SK-N-SH treated with all-trans-retinoic acid at 6 μM for 48 hours (cell line): ENCODE results near the gene OTOA.
"Not testable (repeated sequence)": the region's sequence is repeated elsewhere in the genome, so short reads cannot be mapped to it uniquely, and the experiment has no call there.

Source experiments
- ARNTL ChIP-seq: fragments of 450-650 bp; formaldehyde crosslinking; IDR thresholded peaks from 2 replicates; pipeline ENCODE4 v1.5.0; 2020; ENCODE audit warnings: low read depth, mild to moderate bottlenecking, moderate library complexity, borderline replicate concordance
- CSRNP3 ChIP-seq: fragments of 250-450 bp; sonication (Bioruptor Pico); IDR thresholded peaks from 2 replicates; pipeline ENCODE4 v1.5.1; 2021; ENCODE audit warnings: mild to moderate bottlenecking, moderate library complexity
- GLIS3 ChIP-seq: fragments of 250-450 bp; sonication (Bioruptor Pico); IDR thresholded peaks from 2 replicates; pipeline ENCODE4 v1.5.0; 2020; ENCODE audit warnings: mild to moderate bottlenecking, moderate library complexity
- PATZ1 ChIP-seq: fragments of 250-450 bp; sonication (Bioruptor Pico); IDR thresholded peaks from 2 replicates; pipeline ENCODE4 v1.8.0; 2020; ENCODE audit warnings: mild to moderate bottlenecking, moderate library complexity, borderline replicate concordance
- POU6F1 ChIP-seq: fragments of 250-450 bp; sonication (Bioruptor Pico); IDR thresholded peaks from 2 replicates; pipeline ENCODE4 v1.8.0; 2021; ENCODE audit warnings: low read depth, mild to moderate bottlenecking, moderate library complexity, borderline replicate concordance
- PPARA ChIP-seq: fragments of 250-450 bp; sonication (Bioruptor Pico); IDR thresholded peaks from 2 replicates; pipeline ENCODE4 v1.5.0; 2020; ENCODE audit warnings: mild to moderate bottlenecking, borderline replicate concordance
- RARB ChIP-seq: fragments of 250-450 bp; sonication (Bioruptor Pico); IDR thresholded peaks from 2 replicates; pipeline ENCODE4 v1.8.0; 2021; ENCODE audit warnings: mild to moderate bottlenecking, moderate library complexity
- TCF4 ChIP-seq: fragments of 250-450 bp; sonication (Bioruptor Pico); IDR thresholded peaks from 2 replicates; pipeline ENCODE4 v1.8.0; 2021; ENCODE audit warnings: mild to moderate bottlenecking, moderate library complexity, borderline replicate concordance
- TSHZ2 ChIP-seq: fragments of 250-450 bp; sonication (Bioruptor Pico); IDR thresholded peaks from 2 replicates; pipeline ENCODE4 v1.5.0; 2020; ENCODE audit warnings: mild to moderate bottlenecking, moderate library complexity
- ZC3H10 ChIP-seq: fragments of 250-450 bp; sonication (Bioruptor Pico); IDR thresholded peaks from 2 replicates; pipeline ENCODE4 v1.5.1; 2021; ENCODE audit warnings: mild to moderate bottlenecking, moderate library complexity
- ZFP3 ChIP-seq: fragments of 250-450 bp; sonication (Bioruptor Pico); IDR thresholded peaks from 2 replicates; pipeline ENCODE4 v1.5.0; 2020; ENCODE audit warnings: mild to moderate bottlenecking, moderate library complexity
- ZFP30 ChIP-seq: fragments of 450-650 bp; formaldehyde crosslinking; IDR thresholded peaks from 2 replicates; pipeline ENCODE4 v1.5.0; 2022; ENCODE audit warnings: mild to moderate bottlenecking, moderate library complexity
- ZNF70 ChIP-seq: fragments of 450-650 bp; formaldehyde crosslinking; IDR thresholded peaks from 2 replicates; pipeline ENCODE4 v1.5.0; 2020; ENCODE audit warnings: mild to moderate bottlenecking, moderate library complexity

GRCh38 chr16:21802375-21802663 is 138.6 kb downstream of the OTOA start:
- not testable (repeated sequence) for TF ChIP-seq CSRNP3 (CRISPR knock-in tag); PPARA; ARNTL (CRISPR knock-in tag); TSHZ2; ZFP3; PATZ1; ZFP30 (CRISPR knock-in tag); TCF4 (CRISPR knock-in tag); RARB (CRISPR knock-in tag); POU6F1 (CRISPR knock-in tag); ZC3H10 (CRISPR knock-in tag); GLIS3 (CRISPR knock-in tag); ZNF70
